T-helper 1 cell treated with Interleukin-12 subunit alpha and Interleukin-12 subunit beta and Interleukin-4 antibody, amounts not matched to agents 30 μg/mL and 1 μg/mL, for 36 hours (primary cell): ENCODE data around the gene APBB2.
"Not testable (repeated sequence)": the region's sequence is repeated elsewhere in the genome, so short reads cannot be mapped to it uniquely, and the experiment has no call there.

Source experiments
- H3K27ac Mint-ChIP-seq: one replicate; pipeline ENCODE4 v1.8.0; 2021; ENCODE audit warnings: mild to moderate bottlenecking, mixed read lengths
- H3K27me3 Mint-ChIP-seq: one replicate; pipeline ENCODE4 v1.8.0; 2021; ENCODE audit warnings: low read depth, mixed read lengths
- H3K36me3 Mint-ChIP-seq: one replicate; pipeline ENCODE4 v1.8.0; 2021; ENCODE audit warnings: low read depth, mixed read lengths
- H3K4me1 Mint-ChIP-seq: one replicate; pipeline ENCODE4 v1.8.0; 2021; ENCODE audit warnings: low read depth, mixed read lengths
- H3K4me3 Mint-ChIP-seq: one replicate; pipeline ENCODE4 v1.8.0; 2021; ENCODE audit warnings: mild to moderate bottlenecking, moderate library complexity, mixed read lengths
- H3K9me3 Mint-ChIP-seq: one replicate; pipeline ENCODE4 v1.8.0; 2021; ENCODE audit warnings: mixed read lengths

The APBB2 gene

GRCh38 chr4:40924096-40924792, 290.1 kb downstream of the APBB2 start:
- H3K27ac Mint-ChIP-seq: no peak overlapping the region
- H3K27me3 Mint-ChIP-seq: peaks cover 12% of the 10 kb centered on the region
- H3K36me3 Mint-ChIP-seq: no peaks in the 10 kb centered on the region
- peaks cover 4% of the 10 kb centered on the region for H3K9me3 Mint-ChIP-seq
- peaks cover 6% of the 10 kb centered on the region for H3K4me1 Mint-ChIP-seq
- H3K4me3 Mint-ChIP-seq: no peak overlapping the region

GRCh38 chr4:40923316-40924095, 290.8 kb downstream of the APBB2 start:
- Mint-ChIP-seq H3K4me3 (no peak overlapping the region), H3K9me3 (peaks cover 4% of the 10 kb centered on the region), H3K27ac (no peak overlapping the region), H3K4me1 (peaks cover 6% of the 10 kb centered on the region), H3K27me3 (peaks cover 12% of the 10 kb centered on the region), H3K36me3 (no peaks in the 10 kb centered on the region)

GRCh38 chr4:40919976-40920375, 294.4 kb downstream of the APBB2 start:
- not testable (repeated sequence) for H3K9me3 Mint-ChIP-seq, H3K27me3 Mint-ChIP-seq, H3K4me1 Mint-ChIP-seq, H3K27ac Mint-ChIP-seq, H3K36me3 Mint-ChIP-seq, H3K4me3 Mint-ChIP-seq

GRCh38 chr4:40918330-40918729, 296.0 kb downstream of the APBB2 start:
- H3K27me3 Mint-ChIP-seq: no peaks in the 10 kb centered on the region
- H3K36me3 Mint-ChIP-seq: no peaks in the 10 kb centered on the region
- H3K9me3 Mint-ChIP-seq: no peaks in the 10 kb centered on the region

GRCh38 chr4:40916880-40917279, 297.5 kb downstream of the APBB2 start:
- Mint-ChIP-seq H3K4me3 (no peak overlapping the region), H3K4me1 (peaks cover 1% of the 10 kb centered on the region), H3K9me3 (no peaks in the 10 kb centered on the region), H3K36me3 (no peaks in the 10 kb centered on the region), H3K27ac (no peak overlapping the region), H3K27me3 (no peaks in the 10 kb centered on the region)

More at GRCh38 chr4:40918330-40918729, 296.0 kb downstream of the APBB2 start:
- no peak overlapping the region for H3K27ac Mint-ChIP-seq
- peaks cover 1% of the 10 kb centered on the region for H3K4me1 Mint-ChIP-seq
- H3K4me3 Mint-ChIP-seq: no peak overlapping the region

- H3K27ac Mint-ChIP-seq: no peak overlapping the region
- H3K4me1 Mint-ChIP-seq: peaks cover 1% of the 10 kb centered on the region
- no peaks in the 10 kb centered on the region for H3K27me3 Mint-ChIP-seq
- H3K36me3 Mint-ChIP-seq: no peaks in the 10 kb centered on the region
- no peaks in the 10 kb centered on the region for H3K9me3 Mint-ChIP-seq
- no peak overlapping the region for H3K4me3 Mint-ChIP-seq
Observed at GRCh38 chr4:40916218-40916555, 298.2 kb downstream of the APBB2 start.

- H3K4me1 Mint-ChIP-seq: peaks cover 1% of the 10 kb centered on the region
Observed at GRCh38 chr4:40915318-40916217, 298.8 kb downstream of the APBB2 start.

GRCh38 chr4:40912460-40913184, 301.7 kb downstream of the APBB2 start:
- no peaks in the 10 kb centered on the region for H3K27me3 Mint-ChIP-seq
- H3K27ac Mint-ChIP-seq: no peak overlapping the region
- peaks cover 12% of the 10 kb centered on the region for H3K4me1 Mint-ChIP-seq
- no peaks in the 10 kb centered on the region for H3K9me3 Mint-ChIP-seq
- no peaks in the 10 kb centered on the region for H3K36me3 Mint-ChIP-seq
- H3K4me3 Mint-ChIP-seq: no peak overlapping the region

More at GRCh38 chr4:40915318-40916217, 298.8 kb downstream of the APBB2 start:
- no peak overlapping the region for H3K27ac Mint-ChIP-seq
- H3K9me3 Mint-ChIP-seq: no peaks in the 10 kb centered on the region
- H3K36me3 Mint-ChIP-seq: no peaks in the 10 kb centered on the region
- H3K4me3 Mint-ChIP-seq: no peak overlapping the region
- H3K27me3 Mint-ChIP-seq: no peaks in the 10 kb centered on the region

GRCh38 chr4:40910706-40911105, 303.6 kb downstream of the APBB2 start:
- H3K4me3 Mint-ChIP-seq: no peak overlapping the region
- no peaks in the 10 kb centered on the region for H3K9me3 Mint-ChIP-seq
- peaks cover 12% of the 10 kb centered on the region for H3K4me1 Mint-ChIP-seq
- no peaks in the 10 kb centered on the region for H3K36me3 Mint-ChIP-seq
- H3K27me3 Mint-ChIP-seq: no peaks in the 10 kb centered on the region
- H3K27ac Mint-ChIP-seq: no peak overlapping the region

- Mint-ChIP-seq H3K4me1 (peaks cover 12% of the 10 kb centered on the region), H3K27me3 (no peaks in the 10 kb centered on the region), H3K36me3 (no peaks in the 10 kb centered on the region), H3K27ac (no peak overlapping the region), H3K9me3 (no peaks in the 10 kb centered on the region), H3K4me3 (no peak overlapping the region)
Observed at GRCh38 chr4:40909363-40909876, 304.9 kb downstream of the APBB2 start.

- Mint-ChIP-seq H3K4me1 (peaks cover 12% of the 10 kb centered on the region), H3K27me3 (no peaks in the 10 kb centered on the region), H3K9me3 (no peaks in the 10 kb centered on the region), H3K4me3 (no peak overlapping the region), H3K27ac (peak overlapping the region; percentile 26), H3K36me3 (no peaks in the 10 kb centered on the region)
Observed at GRCh38 chr4:40908702-40909362, 305.5 kb downstream of the APBB2 start.

- Mint-ChIP-seq H3K9me3 (no peaks in the 10 kb centered on the region), H3K27ac (no peak overlapping the region), H3K4me3 (no peak overlapping the region), H3K36me3 (no peaks in the 10 kb centered on the region), H3K27me3 (no peaks in the 10 kb centered on the region), H3K4me1 (peaks cover 12% of the 10 kb centered on the region)
Observed at GRCh38 chr4:40908297-40908696, 306.0 kb downstream of the APBB2 start.

GRCh38 chr4:40905414-40905813, 308.9 kb downstream of the APBB2 start:
- H3K4me1 Mint-ChIP-seq: peaks cover 12% of the 10 kb centered on the region
- no peaks in the 10 kb centered on the region for H3K27me3 Mint-ChIP-seq
- no peaks in the 10 kb centered on the region for H3K9me3 Mint-ChIP-seq
- H3K36me3 Mint-ChIP-seq: no peaks in the 10 kb centered on the region
- H3K4me3 Mint-ChIP-seq: no peak overlapping the region
- H3K27ac Mint-ChIP-seq: no peak overlapping the region
